Measurements from ENCODE around the gene VLDLR. TPM values are rescaled to one million over a fixed set of nuclear protein-coding genes. Genes with fewer than 3 reads are reported as not detected.

VLDLR gene
- total and polyA plus RNA-seq, 2 of the 8 experiments (the other 6 are each of a cell fraction or from before 2014, with no cell fraction given): 24.2 to 49.1 TPM

DNA sequence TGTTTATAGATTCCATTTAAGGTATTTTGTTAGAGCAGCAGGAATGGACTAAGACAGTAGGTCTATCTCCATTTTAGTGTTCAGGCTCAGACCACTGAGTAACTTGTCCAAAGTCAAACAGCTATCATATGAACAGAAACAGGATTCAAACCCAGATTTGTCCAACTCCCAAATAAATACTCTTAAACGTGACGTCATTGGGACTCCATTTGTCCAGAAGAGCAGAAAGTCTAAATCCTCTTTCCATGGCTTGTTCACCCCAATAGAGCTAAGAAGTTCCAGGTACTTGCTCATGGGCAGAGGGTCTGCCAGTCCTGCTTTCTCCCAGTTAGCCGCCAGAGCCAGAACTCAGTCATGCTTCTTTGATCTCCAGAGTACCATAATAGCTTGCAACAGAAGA, 16.3 kb upstream of the VLDLR start:
- H2AFZ ChIP-seq (ENCODE audit: low read length): no peak overlapping the region
- no peak for DNase-seq (ENCODE audit: low read depth in 1 of 2, low spot score in 2 of 2)
- H3K14ac ChIP-seq (ENCODE audit: insufficient read length): no peak overlapping the region
- no peak overlapping the region for H2BK5ac ChIP-seq (ENCODE audit: low read depth, low read length)
- H3K36me3 ChIP-seq (ENCODE audit: control insufficient read depth in 2 of 4, insufficient read depth in 4 of 4, low read length in 3 of 4): no peaks in the 10 kb centered on the region
- no peak overlapping the region for H3K56ac ChIP-seq (replicated peaks; ENCODE audit: insufficient read length, low read depth, low read length)
- H2BK20ac ChIP-seq (ENCODE audit: low read length): no peak overlapping the region
- H3K4me1 ChIP-seq (replicated peaks in 1 of 4; ENCODE audit: control insufficient read depth in 3 of 4, insufficient read depth in 4 of 4, low read length in 3 of 4): no peaks in the 10 kb centered on the region
- no peak overlapping the region for H2BK120ac ChIP-seq (replicated peaks; ENCODE audit: low read depth, low read length)
- no peaks in the 10 kb centered on the region for H3K79me2 ChIP-seq (ENCODE audit: control insufficient read depth in 1 of 2, insufficient read depth in 2 of 2, low read length in 2 of 2)
- no peak overlapping the region for H4K91ac ChIP-seq (replicated peaks; ENCODE audit: insufficient read length, low read length)
- no peaks in the 10 kb centered on the region for H4K20me1 ChIP-seq (replicated peaks in 1 of 2; ENCODE audit: control insufficient read depth in 1 of 2, insufficient read depth in 2 of 2, low read length in 2 of 2)
- H3K4me3 ChIP-seq (ENCODE audit: extremely low read depth in 1 of 4, insufficient read depth in 2 of 4, low read depth in 3 of 4, low read length in 4 of 4): no peak overlapping the region
- H3K9me3 ChIP-seq (ENCODE audit: insufficient read depth in 2 of 2, low read depth in 1 of 2, low read length in 1 of 2): no peaks in the 10 kb centered on the region
- no peak overlapping the region for H3K4me2 ChIP-seq (ENCODE audit: insufficient read depth in 1 of 2, low read depth in 2 of 2, low read length in 2 of 2)
- no peak overlapping the region for H2BK15ac ChIP-seq (ENCODE audit: low read length)
- H3K79me1 ChIP-seq (ENCODE audit: low read depth, low read length): no peaks in the 10 kb centered on the region
- no peak for FAIRE-seq
- H3K9ac ChIP-seq (replicated peaks in 1 of 4; ENCODE audit: extremely low read depth in 1 of 4, low read depth in 3 of 4, low read length in 3 of 4): no peak overlapping the region
- WGBS, 2 experiments (ENCODE audit: extremely low coverage in 1 of 2, insufficient coverage in 1 of 2, insufficient read length in 1 of 2, insufficient replicate concordance in 2 of 2, low coverage in 1 of 2, low lambda C conversion rate in 2 of 2, missing lambda C conversion rate in 1 of 2): 97% methylated on average over 3 of the region's 3 CpGs; no CpG with 5 or more reads in 1 of the 2 experiments
- TF ChIP-seq SUZ12 (IDR thresholded peaks at IDR 0.05; ENCODE audit: low read length) (no peak), SIN3A (conservative IDR thresholded peaks at IDR 0.05 in 1 of 2, IDR thresholded peaks at IDR 0.05 in 1 of 2; ENCODE audit: low read depth in 1 of 2, low read length in 2 of 2) (no peak), TEAD4 (IDR thresholded peaks at IDR 0.05; ENCODE audit: low read depth, low read length) (no peak), SP2 (IDR thresholded peaks at IDR 0.05; ENCODE audit: low read length) (no peak), KDM1A (IDR thresholded peaks at IDR 0.05; ENCODE audit: borderline replicate concordance, low read length) (no peak), CBX5 (IDR thresholded peaks at IDR 0.05; ENCODE audit: low read depth, low read length) (no peak), CREB1 (IDR thresholded peaks at IDR 0.05) (no peak)
- TF ChIP-seq, protein P1, sequence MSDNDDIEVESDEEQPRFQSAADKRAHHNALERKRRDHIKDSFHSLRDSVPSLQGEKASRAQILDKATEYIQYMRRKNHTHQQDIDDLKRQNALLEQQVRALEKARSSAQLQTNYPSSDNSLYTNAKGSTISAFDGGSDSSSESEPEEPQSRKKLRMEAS (IDR thresholded peaks at IDR 0.05): no peak
- no peak overlapping the region for H2BK12ac ChIP-seq (ENCODE audit: low read depth, low read length)
- POLR2A ChIA-PET (ENCODE audit: partially characterized antibody): interaction anchor here (0.7 to 2.1 kb wide), 4 partner anchors 9 to 17 kb away, joined by 3 to 7 read pairs (median 4); no protein-coding TSS in a partner anchor
- H3K27ac ChIP-seq (ENCODE audit: low read depth, low read length): no peak overlapping the region
- H3K27me3 ChIP-seq (replicated peaks in 1 of 4; ENCODE audit: control insufficient read depth in 3 of 4, extremely low read depth in 1 of 4, insufficient read depth in 3 of 4, low read length in 3 of 4): no peaks in the 10 kb centered on the region
- no peak overlapping the region for H2AK5ac ChIP-seq (ENCODE audit: low read depth, low read length)
- no peak overlapping the region for H3K4ac ChIP-seq (replicated peaks; ENCODE audit: insufficient read length, low read depth, low read length)
- H3K18ac ChIP-seq (ENCODE audit: extremely low read depth, low read length): no peak overlapping the region
- CTCF ChIA-PET (ENCODE audit: partially characterized antibody): interaction anchor here (0.8 to 1.2 kb wide), 3 partner anchors 14 to 122 kb away, joined by 3 read pairs; no protein-coding TSS in a partner anchor
- H3K23me2 ChIP-seq (ENCODE audit: low read depth, low read length): no peaks in the 10 kb centered on the region
- no peak overlapping the region for H4K5ac ChIP-seq (ENCODE audit: insufficient read length, low read depth, low read length)
- H4K8ac ChIP-seq (ENCODE audit: extremely low read depth, insufficient read depth, low read length): no peak overlapping the region
- no peak overlapping the region for H3K23ac ChIP-seq (ENCODE audit: insufficient read length)
